ENCODE measurements around the gene ZNF426. TPM values are rescaled to one million over a fixed set of nuclear protein-coding genes. Genes with fewer than 3 reads are reported as not detected.

Gene ZNF426
- total and polyA plus RNA-seq, 10 donors: 1.7 to 22.7 (median 14.6) TPM

DNA sequence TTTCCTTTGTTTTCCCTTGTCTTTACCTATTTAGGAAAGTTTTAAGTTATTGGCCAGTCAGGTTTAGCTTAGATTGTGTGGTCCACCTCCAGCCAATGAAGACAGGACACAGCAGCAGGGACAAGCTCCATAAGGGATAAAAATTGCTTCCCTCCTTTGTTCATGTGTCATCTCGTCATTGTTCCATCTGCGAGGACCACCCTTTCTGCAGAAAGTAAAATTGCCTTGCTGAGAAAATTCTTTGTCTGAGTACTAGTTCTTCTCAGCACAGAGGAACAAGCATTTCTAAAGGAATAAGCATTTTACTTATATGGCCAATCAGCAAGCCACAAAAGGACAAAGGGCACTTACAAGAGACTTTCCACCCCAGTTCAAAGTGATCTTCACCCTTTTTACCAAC, 51.4 kb downstream of the ZNF426 start:
- Histone ChIP-seq H3K9me3 (peaks cover 3 to 99% (median 87%) of the 10 kb centered on the region in 8 donors), H3K27me3 (replicated peaks in 1 of 7) (no peaks in the 10 kb centered on the region), H3K27ac (no peak overlapping the region), H3K4me1 (no peaks in the 10 kb centered on the region), H3K4me3 (no peak overlapping the region), H3K36me3 (no peaks in the 10 kb centered on the region)
- no peak for DNase-seq
- TF ChIP-seq POLR2A (IDR thresholded peaks at IDR 0.05) (no peak), POLR2AphosphoS5 (IDR thresholded peaks at IDR 0.05) (no peak)
- TF ChIP-seq, protein P1, sequence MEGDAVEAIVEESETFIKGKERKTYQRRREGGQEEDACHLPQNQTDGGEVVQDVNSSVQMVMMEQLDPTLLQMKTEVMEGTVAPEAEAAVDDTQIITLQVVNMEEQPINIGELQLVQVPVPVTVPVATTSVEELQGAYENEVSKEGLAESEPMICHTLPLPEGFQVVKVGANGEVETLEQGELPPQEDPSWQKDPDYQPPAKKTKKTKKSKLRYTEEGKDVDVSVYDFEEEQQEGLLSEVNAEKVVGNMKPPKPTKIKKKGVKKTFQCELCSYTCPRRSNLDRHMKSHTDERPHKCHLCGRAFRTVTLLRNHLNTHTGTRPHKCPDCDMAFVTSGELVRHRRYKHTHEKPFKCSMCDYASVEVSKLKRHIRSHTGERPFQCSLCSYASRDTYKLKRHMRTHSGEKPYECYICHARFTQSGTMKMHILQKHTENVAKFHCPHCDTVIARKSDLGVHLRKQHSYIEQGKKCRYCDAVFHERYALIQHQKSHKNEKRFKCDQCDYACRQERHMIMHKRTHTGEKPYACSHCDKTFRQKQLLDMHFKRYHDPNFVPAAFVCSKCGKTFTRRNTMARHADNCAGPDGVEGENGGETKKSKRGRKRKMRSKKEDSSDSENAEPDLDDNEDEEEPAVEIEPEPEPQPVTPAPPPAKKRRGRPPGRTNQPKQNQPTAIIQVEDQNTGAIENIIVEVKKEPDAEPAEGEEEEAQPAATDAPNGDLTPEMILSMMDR (IDR thresholded peaks at IDR 0.05 in 8 of 11, conservative IDR thresholded peaks at IDR 0.05 in 3 of 11): no peak
- intact Hi-C loops (cut with DNase I; ENCODE audit: low total_unique reads): no loop called here
- WGBS, 5 donors: 92 to 98% (median 95%) methylated on average over 2 of the region's 2 CpGs

DNA sequence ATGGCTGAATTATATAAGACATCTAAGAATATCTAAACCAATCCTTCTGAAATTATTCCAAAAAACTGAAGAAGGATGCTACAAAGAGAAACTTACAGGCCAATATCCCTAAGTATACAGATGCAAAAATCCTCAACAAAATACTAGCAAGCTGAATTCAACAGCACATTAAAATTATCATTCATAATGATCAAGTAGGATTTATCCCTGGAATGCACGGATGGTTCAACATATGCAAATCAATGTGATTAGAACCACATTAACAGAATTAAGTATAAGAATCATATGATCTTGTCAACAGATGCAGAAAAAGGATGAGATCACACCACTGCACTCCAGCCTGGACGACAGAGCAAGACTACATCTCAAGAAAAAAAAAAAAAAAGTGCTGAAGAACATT, 53.3 kb downstream of the ZNF426 start:
- no peaks in the 10 kb centered on the region for H3K36me3 ChIP-seq
- 88 to 94% (median 90%) methylated on average over 2 of the region's 2 CpGs for WGBS, 5 donors
- H3K27ac ChIP-seq: no peak overlapping the region
- no peak for DNase-seq
- H3K4me1 ChIP-seq: no peaks in the 10 kb centered on the region
- intact Hi-C loops (cut with DNase I; ENCODE audit: low total_unique reads): no loop called here
- peaks cover 3 to 100% (median 88%) of the 10 kb centered on the region in 8 donors for H3K9me3 ChIP-seq
- H3K4me3 ChIP-seq: no peak overlapping the region
- TF ChIP-seq POLR2A (IDR thresholded peaks at IDR 0.05) (no peak), POLR2AphosphoS5 (IDR thresholded peaks at IDR 0.05) (no peak)
- TF ChIP-seq, protein P1 (IDR thresholded peaks at IDR 0.05 in 8 of 11, conservative IDR thresholded peaks at IDR 0.05 in 3 of 11): no peak
- H3K27me3 ChIP-seq (replicated peaks in 1 of 7): no peaks in the 10 kb centered on the region

DNA sequence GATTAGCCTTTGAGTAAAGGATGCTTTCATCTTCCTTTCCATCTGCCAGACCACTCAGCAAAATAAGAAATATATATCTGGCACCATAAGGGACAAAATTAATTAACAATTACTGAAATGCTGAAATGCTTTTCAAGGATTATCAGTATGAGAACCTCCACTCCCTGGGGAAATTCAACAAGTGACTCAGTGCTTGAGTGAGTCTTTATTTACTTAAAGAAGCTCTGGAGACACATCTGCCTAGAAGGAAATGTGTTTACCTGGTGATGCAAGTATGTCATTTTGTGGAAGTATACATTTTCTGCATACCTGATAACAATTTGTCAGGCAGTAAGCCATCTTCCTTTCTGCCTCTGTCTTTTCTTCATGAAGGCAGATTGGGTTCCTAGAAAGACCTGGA, 63.5 kb downstream of the ZNF426 start:
- intact Hi-C loops (cut with DNase I; ENCODE audit: low total_unique reads): no loop called here
- peaks cover 0 to 94% (median 67%) of the 10 kb centered on the region in 8 donors for H3K9me3 ChIP-seq
- TF ChIP-seq POLR2AphosphoS5 (IDR thresholded peaks at IDR 0.05): no peak
- TF ChIP-seq, protein P1 (IDR thresholded peaks at IDR 0.05 in 8 of 11, conservative IDR thresholded peaks at IDR 0.05 in 3 of 11): no peak
- no peak for TF ChIP-seq POLR2A (IDR thresholded peaks at IDR 0.05)
- no peaks in the 10 kb centered on the region for H3K36me3 ChIP-seq
- DNase-seq: no peak
- no peaks in the 10 kb centered on the region for H3K4me1 ChIP-seq
- H3K27ac ChIP-seq: no peak overlapping the region
- no peaks in the 10 kb centered on the region for H3K27me3 ChIP-seq (replicated peaks in 1 of 7)
- H3K4me3 ChIP-seq: no peak overlapping the region

Other genes with a start within 250 kb of the ZNF426 start
- gene ZNF699, start 228.8 kb downstream of the ZNF426 start, total RNA-seq: 10 to 100 TPM in 5 of 7 donors, 1 to 10 TPM in 2; 7.7 to 16.2 (median 10.6) TPM
- 1 to 10 TPM in 2 of 3 donors, under 1 TPM in 1; 0.67 to 1.4 (median 1.1) TPM for gene ZNF699, start 228.8 kb downstream of the ZNF426 start, polyA plus RNA-seq
- 10 to 100 TPM; 25.9 to 40.1 (median 27.6) TPM for gene ZNF559, start 214.5 kb downstream of the ZNF426 start, total RNA-seq
- 10 to 100 TPM; 27.7 to 33.5 (median 28.5) TPM for gene ZNF559, start 214.5 kb downstream of the ZNF426 start, polyA plus RNA-seq
- 1 to 10 TPM; 1.1 to 5.2 (median 2.3) TPM for gene ZNF177, start 175.6 kb downstream of the ZNF426 start, total RNA-seq
- 1 to 10 TPM; 2.0 to 3.0 (median 2.9) TPM for gene ZNF177, start 175.6 kb downstream of the ZNF426 start, polyA plus RNA-seq
- gene ZNF266, start 103.1 kb downstream of the ZNF426 start, total RNA-seq: 10 to 100 TPM; 26.0 to 73.0 (median 42.9) TPM
- gene ZNF266, start 103.1 kb downstream of the ZNF426 start, polyA plus RNA-seq: 10 to 100 TPM; 42.6 to 75.5 (median 59.2) TPM
- under 1 TPM in 1 of 7 donors, not detected in 6; 0.19 TPM for gene ZNF560, start 40.0 kb downstream of the ZNF426 start, total RNA-seq
- under 1 TPM in 2 of 3 donors, not detected in 1; 0.02 to 0.04 TPM for gene ZNF560, start 40.0 kb downstream of the ZNF426 start, polyA plus RNA-seq
- 10 to 100 TPM; 27.7 to 44.8 (median 35.0) TPM for gene ZNF121, start 45.9 kb upstream of the ZNF426 start, total RNA-seq
- gene ZNF121, start 45.9 kb upstream of the ZNF426 start, polyA plus RNA-seq: 1 to 10 TPM; 5.5 to 9.1 (median 8.2) TPM
- 10 to 100 TPM; 23.8 to 42.0 (median 33.2) TPM for gene ZNF561, start 82.6 kb upstream of the ZNF426 start, total RNA-seq
- gene ZNF561, start 82.6 kb upstream of the ZNF426 start, polyA plus RNA-seq: 10 to 100 TPM; 11.7 to 15.3 (median 12.4) TPM
- 10 to 100 TPM; 29.7 to 44.8 (median 34.6) TPM for gene ZNF562, start 136.5 kb upstream of the ZNF426 start, total RNA-seq
- 1 to 10 TPM; 2.5 to 6.0 (median 2.8) TPM for gene ZNF562, start 136.5 kb upstream of the ZNF426 start, polyA plus RNA-seq
- 10 to 100 TPM in 6 of 7 donors, 1 to 10 TPM in 1; 7.8 to 24.0 (median 17.0) TPM for gene ZNF846, start 230.1 kb upstream of the ZNF426 start, total RNA-seq
- gene ZNF846, start 230.1 kb upstream of the ZNF426 start, polyA plus RNA-seq: 1 to 10 TPM; 4.8 to 5.9 (median 5.5) TPM